IMR-90 (cell line): ENCODE data around the gene SLC15A2. TPM values are rescaled to one million over a fixed set of nuclear protein-coding genes. Genes with fewer than 3 reads are reported as not detected.

Experiments
- ATAC-seq: fragments of 200-7000 bp; cut with Tn5 transposase; 2 replicates; pipeline ENCODE4 v1.9.1; 2020; ENCODE audit warnings: low read depth, mild to moderate bottlenecking, moderate library complexity
- BruUV-seq: library from RNA; stranded (reverse); fragments of 400-500 nt; replicated peaks from 2 replicates; lab custom pipeline; 2021; lab: Mats Ljungman, UMichigan
- CTCF ChIA-PET: fragments of 300-600 bp; formaldehyde crosslinking; extraction: SDS; loops from one replicate; lab custom pipeline; 2021; ENCODE audit warnings: antibody characterized with exemption; lab: Yijun Ruan, JAX
- POLR2A ChIA-PET: fragments of 300-600 bp; sonication (Branson Sonifier 250); formaldehyde crosslinking; loops from one replicate; lab custom pipeline; 2022; ENCODE audit warnings: antibody characterized with exemption; ENCODE audit not compliant: unreplicated experiment; lab: Charles Lee
- DNase-seq: peaks from one replicate; pipeline ENCODE4 v3.0.0; 2013
- H2AFZ ChIP-seq: replicated peaks from 2 replicates; pipeline ENCODE3; 2013; ENCODE audit warnings: low read length, mild to moderate bottlenecking; ENCODE audit not compliant: poor library complexity
- H2AK5ac ChIP-seq: 2 replicates; pipeline ENCODE4 v1.6.1; 2013; ENCODE audit warnings: low read depth, low read length, inconsistent platforms
- H2AK9ac ChIP-seq: replicated peaks from 2 replicates; pipeline ENCODE3; 2013; ENCODE audit warnings: mild to moderate bottlenecking, low read depth, low read length, moderate library complexity; ENCODE audit not compliant: poor library complexity
- H2BK120ac ChIP-seq: 2 replicates; pipeline ENCODE4 v1.6.1; 2013; ENCODE audit warnings: low read depth, low read length, inconsistent platforms
- H2BK15ac ChIP-seq: 3 replicates; pipeline ENCODE4 v1.6.1; 2013; ENCODE audit warnings: low read depth, low read length, inconsistent platforms
- H2BK20ac ChIP-seq: 2 replicates; pipeline ENCODE4 v1.6.1; 2013; ENCODE audit warnings: low read depth, mild to moderate bottlenecking, inconsistent platforms, low read length, moderate library complexity
- H2BK5ac ChIP-seq: 2 replicates; pipeline ENCODE4 v1.6.1; 2013; ENCODE audit warnings: mild to moderate bottlenecking, low read depth, low read length, inconsistent platforms; ENCODE audit not compliant: poor library complexity, severe bottlenecking
- H3K14ac ChIP-seq: replicated peaks from 2 replicates; pipeline ENCODE4 v1.6.1; 2013; ENCODE audit warnings: low read depth, low read length, inconsistent platforms
- H3K18ac ChIP-seq: 2 replicates; pipeline ENCODE4 v1.6.1; 2013; ENCODE audit warnings: low read depth, low read length, control low read depth
- H3K23ac ChIP-seq: 2 replicates; pipeline ENCODE4 v1.6.1; 2013; ENCODE audit warnings: low read depth, low read length, inconsistent platforms
- H3K27ac ChIP-seq: 2 replicates; pipeline ENCODE4 v1.5.1; 2013; ENCODE audit warnings: mild to moderate bottlenecking, control low read depth, low read length; ENCODE audit not compliant: insufficient read depth
- H3K27me3 ChIP-seq: 2 replicates; pipeline ENCODE4 v1.6.1; 2013; ENCODE audit warnings: low read length; ENCODE audit not compliant: control insufficient read depth, insufficient read depth
- H3K36me3 ChIP-seq: 2 replicates; pipeline ENCODE4 v1.6.1; 2013; ENCODE audit warnings: low read length, mixed read lengths; ENCODE audit not compliant: control insufficient read depth, insufficient read depth
- H3K4ac ChIP-seq: 2 replicates; pipeline ENCODE4 v1.6.1; 2013; ENCODE audit warnings: low read depth, low read length, inconsistent platforms
- H3K4me1 ChIP-seq: 2 replicates; pipeline ENCODE4 v1.6.1; 2013; ENCODE audit warnings: low read length, mixed read lengths; ENCODE audit not compliant: control insufficient read depth, insufficient read depth
- H3K4me2 ChIP-seq: 2 replicates; pipeline ENCODE4 v1.6.1; 2013; ENCODE audit warnings: low read depth, mild to moderate bottlenecking, control low read depth, low read length, moderate library complexity
- H3K4me3 ChIP-seq: 2 replicates; pipeline ENCODE4 v1.5.1; 2013; ENCODE audit warnings: low read depth, mild to moderate bottlenecking, control low read depth, low read length, moderate library complexity; ENCODE audit not compliant: insufficient read depth
- H3K56ac ChIP-seq: 2 replicates; pipeline ENCODE4 v1.6.1; 2013; ENCODE audit warnings: low read length, inconsistent platforms; ENCODE audit not compliant: insufficient read depth; ENCODE audit errors: extremely low read depth
- H3K79me1 ChIP-seq, 2 experiments: 2 replicates each; pipeline ENCODE4 v1.6.1; 2013; ENCODE audit warnings: low read length in 2 of 2, inconsistent platforms in 1 of 2, low read depth in 1 of 2
- H3K9ac ChIP-seq: 2 replicates; pipeline ENCODE4 v1.6.1; 2013; ENCODE audit warnings: low read depth, low read length, control low read depth
- H3K9me1 ChIP-seq: 2 replicates; pipeline ENCODE4 v1.6.1; 2013; ENCODE audit warnings: low read length, inconsistent platforms; ENCODE audit not compliant: insufficient read depth
- H3K9me3 ChIP-seq: 2 replicates; pipeline ENCODE4 v1.6.1; 2013; ENCODE audit warnings: low read length; ENCODE audit not compliant: control insufficient read depth, insufficient read depth
- H4K20me1 ChIP-seq: 2 replicates; pipeline ENCODE4 v1.6.1; 2013; ENCODE audit warnings: low read length, inconsistent platforms; ENCODE audit not compliant: insufficient read depth
- H4K5ac ChIP-seq: 2 replicates; pipeline ENCODE4 v1.6.1; 2013; ENCODE audit warnings: mild to moderate bottlenecking, low read depth, low read length, control low read depth
- H4K8ac ChIP-seq, 2 experiments: 2 replicates each; pipeline ENCODE4 v1.6.1; 2013; ENCODE audit warnings: low read depth in 2 of 2, low read length in 2 of 2, control low read depth in 1 of 2, inconsistent platforms in 1 of 2
- H4K91ac ChIP-seq: 2 replicates; pipeline ENCODE4 v1.6.1; 2013; ENCODE audit warnings: low read depth, low read length, inconsistent platforms; ENCODE audit not compliant: insufficient read depth
- BHLHE40 ChIP-seq: fragments of 150-350 bp; IDR thresholded peaks from 2 replicates; pipeline ENCODE4 v1.6.1; 2016; ENCODE audit warnings: mild to moderate bottlenecking, low read depth, low read length
- CEBPB ChIP-seq: IDR thresholded peaks from 2 replicates; pipeline ENCODE4 v1.6.1; 2012; ENCODE audit warnings: low read depth, low read length, improper control_type of control experiment
- CHD1 ChIP-seq: IDR thresholded peaks from 2 replicates; pipeline ENCODE4 v1.6.1; 2012; ENCODE audit warnings: low read depth, low read length, improper control_type of control experiment
- ELK1 ChIP-seq: fragments of 150-350 bp; IDR thresholded peaks from 2 replicates; pipeline ENCODE4 v1.6.1; 2016; ENCODE audit warnings: low read depth, mild to moderate bottlenecking, low read length, moderate library complexity, borderline replicate concordance
- FOS ChIP-seq: fragments of 150-350 bp; IDR thresholded peaks from 2 replicates; pipeline ENCODE4 v1.6.1; 2016; ENCODE audit warnings: low read depth, low read length
- MAFK ChIP-seq: IDR thresholded peaks from 2 replicates; pipeline ENCODE4 v1.6.1; 2012; ENCODE audit warnings: low read depth, low read length, improper control_type of control experiment
- MAZ ChIP-seq: IDR thresholded peaks from 2 replicates; pipeline ENCODE4 v1.6.1; 2012; ENCODE audit warnings: low read depth, mild to moderate bottlenecking, low read length, improper control_type of control experiment, moderate library complexity, borderline replicate concordance
- MXI1 ChIP-seq: IDR thresholded peaks from 2 replicates; pipeline ENCODE4 v1.6.1; 2012; ENCODE audit warnings: low read depth, mild to moderate bottlenecking, low read length, moderate library complexity, borderline replicate concordance
- NFE2L2 ChIP-seq: fragments of 150-350 bp; IDR thresholded peaks from 2 replicates; pipeline ENCODE4 v1.6.1; 2016; ENCODE audit warnings: low read depth, mild to moderate bottlenecking, low read length
- POLR2A ChIP-seq: IDR thresholded peaks from 2 replicates; pipeline ENCODE4 v1.6.1; 2012; ENCODE audit warnings: mild to moderate bottlenecking, low read depth, low read length
- RAD21 ChIP-seq: IDR thresholded peaks from 2 replicates; pipeline ENCODE4 v1.6.1; 2012; ENCODE audit warnings: low read length, improper control_type of control experiment
- RCOR1 ChIP-seq: IDR thresholded peaks from 2 replicates; pipeline ENCODE4 v1.6.1; 2012; ENCODE audit warnings: mild to moderate bottlenecking, low read length, improper control_type of control experiment; ENCODE audit not compliant: insufficient replicate concordance
- RFX5 ChIP-seq: IDR thresholded peaks from 2 replicates; pipeline ENCODE4 v1.8.0; 2012; ENCODE audit warnings: low read depth, mild to moderate bottlenecking, low read length, moderate library complexity
- SMC3 ChIP-seq: fragments of 150-350 bp; IDR thresholded peaks from 2 replicates; pipeline ENCODE4 v1.6.1; 2016; ENCODE audit warnings: low read depth, mild to moderate bottlenecking, antibody characterized with exemption, low read length, moderate library complexity
- USF2 ChIP-seq: fragments of 150-350 bp; IDR thresholded peaks from 2 replicates; pipeline ENCODE4 v1.6.1; 2017; ENCODE audit warnings: mild to moderate bottlenecking, antibody characterized with exemption, low read length, low read depth
- WGBS, 2 experiments: methylation state at CpG; one replicate each; pipeline versions ENCODE4 v1.1.5 to v1.1.7; 2013; ENCODE audit warnings: missing lambda C conversion rate in 2 of 2; ENCODE audit not compliant: insufficient read length in 1 of 2; ENCODE audit errors: extremely low coverage in 2 of 2; 5-methylcytosine and 5-hydroxymethylcytosine counted together
- dilution Hi-C: fragments of 300-500 bp; cut with HindIII; formaldehyde crosslinking; loops from one replicate; pipeline ENCODE4 v1.14.3; 2018; ENCODE audit warnings: low sequenced_read_pairs; ENCODE audit not compliant: unreplicated experiment
- in situ Hi-C: fragments of 300-500 bp; cut with MboI; formaldehyde crosslinking; loops from 3 replicates; pipeline ENCODE4 v1.14.3; 2019; ENCODE audit warnings: low sequenced_read_pairs, inconsistent platforms, mixed read lengths
- intact Hi-C: fragments of 100-400 bp; cut with micrococcal nuclease; formaldehyde crosslinking; loops from 2 replicates; pipeline ENCODE4 v1.10.0; 2022
- polyA plus RNA-seq, 3 experiments: library from polyadenylated mRNA; depleted of rRNA; stranded (reverse); fragments of >200 nt; gene quantifications; 2 replicates each; pipeline ENCODE4 v1.2.3, GENCODE V29; 2012; ENCODE audit warnings: low replicate concordance in 1 of 3
- total RNA-seq: library from RNA; depleted of rRNA; stranded (reverse); fragments of >200 nt; gene quantifications from 2 replicates; pipeline ENCODE4 v1.2.3, GENCODE V29; 2012
- TF ChIP-seq, protein P1 (sequence below): conservative IDR thresholded peaks from 2 replicates; pipeline ENCODE4 v1.5.1; 2012; ENCODE audit warnings: mild to moderate bottlenecking, low read depth, low read length, improper control_type of control experiment

SLC15A2 gene
- total and polyA plus RNA-seq, 2 of the 4 experiments (the other 2 are of a cell fraction) = 0.18 to 0.31 TPM

- Histone ChIP-seq H3K4me1 (no peaks in the 10 kb centered on the region), H3K4me3 (no peak overlapping the region), H3K18ac (no peak overlapping the region), H2BK20ac (no peak overlapping the region), H4K5ac (no peak overlapping the region), H2BK15ac (no peak overlapping the region), H3K27ac (no peak overlapping the region), H3K27me3 (no peaks in the 10 kb centered on the region; the same call in none of the 2 replicates), H3K36me3 (no peaks in the 10 kb centered on the region), H3K9me3 (no peaks in the 10 kb centered on the region), H2BK120ac (no peak overlapping the region), H2AFZ (no peak overlapping the region), H2BK5ac (no peak overlapping the region), H4K91ac (no peak overlapping the region), H3K4ac (no peak overlapping the region), H4K20me1 (no peaks in the 10 kb centered on the region), H3K56ac (no peak overlapping the region), H3K4me2 (no peak overlapping the region), H3K9me1 (no peaks in the 10 kb centered on the region), H3K79me1 (no peaks in the 10 kb centered on the region), H3K14ac (no peak overlapping the region), H2AK5ac (no peak overlapping the region), H2AK9ac (no peak overlapping the region), H3K9ac (no peak overlapping the region), H3K23ac (no peak overlapping the region), H4K8ac (no peak overlapping the region)
- no TSS peak for BruUV-seq
- ChIA-PET CTCF (interaction anchor here (0.7 kb wide), 1 partner anchor 52 kb away, joined by 3 read pairs; no protein-coding TSS in a partner anchor), POLR2A (no interaction called here)
- no peak for ATAC-seq
- in situ Hi-C loops (no loop called here), dilution Hi-C loops (no loop called here), intact Hi-C loops (no loop called here)
- no peak for DNase-seq
- WGBS, 2 experiments = no CpG with 5 or more reads among the region's 2 CpGs
- TF ChIP-seq ELK1 = no peak
- no peak for TF ChIP-seq USF2
- TF ChIP-seq CHD1 = no peak
- no peak for TF ChIP-seq MXI1
- TF ChIP-seq, protein P1, sequence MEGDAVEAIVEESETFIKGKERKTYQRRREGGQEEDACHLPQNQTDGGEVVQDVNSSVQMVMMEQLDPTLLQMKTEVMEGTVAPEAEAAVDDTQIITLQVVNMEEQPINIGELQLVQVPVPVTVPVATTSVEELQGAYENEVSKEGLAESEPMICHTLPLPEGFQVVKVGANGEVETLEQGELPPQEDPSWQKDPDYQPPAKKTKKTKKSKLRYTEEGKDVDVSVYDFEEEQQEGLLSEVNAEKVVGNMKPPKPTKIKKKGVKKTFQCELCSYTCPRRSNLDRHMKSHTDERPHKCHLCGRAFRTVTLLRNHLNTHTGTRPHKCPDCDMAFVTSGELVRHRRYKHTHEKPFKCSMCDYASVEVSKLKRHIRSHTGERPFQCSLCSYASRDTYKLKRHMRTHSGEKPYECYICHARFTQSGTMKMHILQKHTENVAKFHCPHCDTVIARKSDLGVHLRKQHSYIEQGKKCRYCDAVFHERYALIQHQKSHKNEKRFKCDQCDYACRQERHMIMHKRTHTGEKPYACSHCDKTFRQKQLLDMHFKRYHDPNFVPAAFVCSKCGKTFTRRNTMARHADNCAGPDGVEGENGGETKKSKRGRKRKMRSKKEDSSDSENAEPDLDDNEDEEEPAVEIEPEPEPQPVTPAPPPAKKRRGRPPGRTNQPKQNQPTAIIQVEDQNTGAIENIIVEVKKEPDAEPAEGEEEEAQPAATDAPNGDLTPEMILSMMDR = no peak
- TF ChIP-seq MAZ = no peak
- TF ChIP-seq RAD21 = no peak
- TF ChIP-seq CEBPB = no peak
- no peak for TF ChIP-seq SMC3
- TF ChIP-seq FOS = no peak
- TF ChIP-seq MAFK = no peak
- TF ChIP-seq BHLHE40 = no peak
- no peak for TF ChIP-seq POLR2A
- TF ChIP-seq NFE2L2 = no peak
- TF ChIP-seq RFX5 = no peak
- no peak for TF ChIP-seq RCOR1
Observed at GRCh38 chr3:121988146-121988545, 93.9 kb downstream of the SLC15A2 start.
